LNCaP clone FGC (cell line): ENCODE measurements around the gene TEKT2.

Source experiments
- DNase-seq: peaks from one replicate; pipeline ENCODE4 v3.0.0-alpha.2; 2011; ENCODE audit warnings: low read depth
- H3K4me3 ChIP-seq: 2 replicates; pipeline ENCODE4 v1.5.1; 2011; ENCODE audit warnings: mild to moderate bottlenecking, low read depth, low read length, control low read depth
- CTCF ChIP-seq: IDR thresholded peaks from 2 replicates; pipeline ENCODE4 v1.5.1; 2012; ENCODE audit warnings: mild to moderate bottlenecking; ENCODE audit not compliant: control insufficient read depth, insufficient read depth; ENCODE audit errors: extremely low read depth

Gene TEKT2

GRCh38 chr1:36083635-36084496, at the start of gene TEKT2:
Gene TEKT2 (plus strand): TSS chr1:36084094. CDS start chr1:36084922, 828 bp downstream.
- DNase-seq, result no peak
- H3K4me3 ChIP-seq, result no peak within 1 kb of the TSS
- no peak for TF ChIP-seq CTCF

GRCh38 chr1:36034692-36035091, 49.2 kb upstream of the TEKT2 start:
- no peak for DNase-seq
- no peak for TF ChIP-seq CTCF
- no peak overlapping the region for H3K4me3 ChIP-seq

GRCh38 chr1:36035154-36035553, 48.7 kb upstream of the TEKT2 start:
- DNase-seq, result no peak
- no peak overlapping the region for H3K4me3 ChIP-seq
- no peak for TF ChIP-seq CTCF

GRCh38 chr1:36040238-36040637, 43.7 kb upstream of the TEKT2 start:
- H3K4me3 ChIP-seq, result no peak overlapping the region
- no peak for TF ChIP-seq CTCF

GRCh38 chr1:36051821-36052220, 32.1 kb upstream of the TEKT2 start:
- no peak for TF ChIP-seq CTCF
- H3K4me3 ChIP-seq, result no peak overlapping the region
- no peak for DNase-seq

More at GRCh38 chr1:36040238-36040637, 43.7 kb upstream of the TEKT2 start:
- DNase-seq, result no peak

- TF ChIP-seq CTCF, result no peak
- no peak for DNase-seq
Observed at GRCh38 chr1:36053978-36054377, 29.9 kb upstream of the TEKT2 start.

GRCh38 chr1:36055706-36056105, 28.2 kb upstream of the TEKT2 start:
- no peak for TF ChIP-seq CTCF
- H3K4me3 ChIP-seq, result no peak overlapping the region
- DNase-seq, result no peak

More at GRCh38 chr1:36053978-36054377, 29.9 kb upstream of the TEKT2 start:
- H3K4me3 ChIP-seq, result no peak overlapping the region
